Suppressor macrophage treated with lipopolysaccharide for 1 hour (primary cell): ENCODE measurements around the gene MRPL27.

Experiments used
- DNase-seq, 3 donors: peaks; one replicate each; pipeline ENCODE4 v3.0.0-alpha.2; 2020 to 2022

MRPL27 gene

GRCh38 chr17:50382931-50383330, 9.9 kb upstream of the MRPL27 start:
- DNase-seq, result no peak

GRCh38 chr17:50381920-50382319, 8.9 kb upstream of the MRPL27 start:
- no peak for DNase-seq

- no peak for DNase-seq
These were observed 8.4 kb upstream of the MRPL27 start for GRCh38 chr17:50381260-50381815.

- no peak for DNase-seq
These were observed 7.6 kb upstream of the MRPL27 start for GRCh38 chr17:50380369-50381259.

GRCh38 chr17:50379351-50380132, 6.6 kb upstream of the MRPL27 start:
- DNase-seq, result no peak

- no peak for DNase-seq
These were observed 3.0 kb upstream of the MRPL27 start for GRCh38 chr17:50375858-50376538.

GRCh38 chr17:50373705-50374104, 721 bp upstream of the MRPL27 start:
- DNase-seq, result no peak

GRCh38 chr17:50372222-50372757, 694 bp downstream of the MRPL27 start:
- peak in 2 of 3 donors; percentile 14 to 15 for DNase-seq

GRCh38 chr17:50371526-50371925, 1.5 kb downstream of the MRPL27 start:
- DNase-seq, result no peak

- DNase-seq, result no peak
These were observed 2.9 kb downstream of the MRPL27 start for GRCh38 chr17:50370052-50370451.

GRCh38 chr17:50367401-50367800, 5.6 kb downstream of the MRPL27 start:
- no peak for DNase-seq

- DNase-seq, result no peak
These were observed 7.2 kb downstream of the MRPL27 start for GRCh38 chr17:50365649-50366393.

- no peak for DNase-seq
These were observed 7.8 kb downstream of the MRPL27 start for GRCh38 chr17:50365165-50365564.

- DNase-seq, result no peak
These were observed 8.3 kb downstream of the MRPL27 start for GRCh38 chr17:50364715-50365114.

- DNase-seq, result no peak
These were observed 8.9 kb downstream of the MRPL27 start for GRCh38 chr17:50364061-50364458.

- no peak for DNase-seq
These were observed 9.5 kb downstream of the MRPL27 start for GRCh38 chr17:50363217-50364060.

GRCh38 chr17:50362661-50363060, 10.3 kb downstream of the MRPL27 start:
- no peak for DNase-seq

- DNase-seq, result peak; percentile 65 to 79 (median 76)
These were observed 11.2 kb downstream of the MRPL27 start for GRCh38 chr17:50361561-50362480.

GRCh38 chr17:50360486-50361115, 12.4 kb downstream of the MRPL27 start:
- no peak for DNase-seq
